Right cardiac atrium (tissue), 5 donors: Measurements from ENCODE around the gene PARP9. TPM values are rescaled to one million over a fixed set of nuclear protein-coding genes. Genes with fewer than 3 reads are reported as not detected.
"Not testable (repeated sequence)": the region's sequence is repeated elsewhere in the genome, so short reads cannot be mapped to it uniquely, and the experiment has no call there.

Experiments
- ATAC-seq, 2 donors: fragments of 200-7000 bp; cut with Tn5 transposase; one replicate each; pipeline versions ENCODE4 v1.8.0 to v1.9.1; 2020; ENCODE audit warnings: moderate library complexity in 2 of 2, mild to moderate bottlenecking in 1 of 2
- DNase-seq, 3 donors: peaks; one replicate each; pipeline ENCODE4 v3.0.0-alpha.2; 2020
- H3K27ac ChIP-seq: one replicate; pipeline ENCODE4 v1.5.1; 2013; ENCODE audit warnings: mild to moderate bottlenecking, low read length, control low read depth, moderate library complexity
- H3K27me3 ChIP-seq: one replicate; pipeline ENCODE4 v1.6.1; 2013; ENCODE audit not compliant: control insufficient read depth, insufficient read depth
- H3K4me1 ChIP-seq: one replicate; pipeline ENCODE4 v1.6.1; 2013; ENCODE audit warnings: low read length; ENCODE audit not compliant: control insufficient read depth, insufficient read depth
- H3K4me3 ChIP-seq: one replicate; pipeline ENCODE4 v1.5.1; 2013; ENCODE audit warnings: low read length, control low read depth
- H3K9me3 ChIP-seq: one replicate; pipeline ENCODE4 v1.6.1; 2013; ENCODE audit warnings: low read length; ENCODE audit not compliant: control insufficient read depth
- WGBS: extraction: QIAGEN DNeasy Blood & Tissue Kit; methylation state at CpG from one replicate; pipeline ENCODE4 v1.1.7; 2013; 5-methylcytosine and 5-hydroxymethylcytosine counted together
- intact Hi-C, 4 donors: fragments of 100-400 bp; cut with DNase I; formaldehyde crosslinking; loops; one replicate each; pipeline versions ENCODE4 v1.11.0 to v1.14.0; 2022 to 2023
- polyA plus RNA-seq: library from polyadenylated mRNA; stranded (reverse); fragments of 200-250 nt; gene quantifications from one replicate; pipeline ENCODE4 v1.2.3, GENCODE V29; 2013
- total RNA-seq, 4 donors: library from RNA; stranded (reverse); fragmentation: NEBNext Ultra II Directional; extraction: Animal tissue kit (Norgen Biotek cat#: 25700); gene quantifications; one replicate each; pipeline ENCODE4 v1.2.1, GENCODE V29; 2021
- donor health status: healthy with polysubstance abuse.
- donor health status: DM: no; HTN: yes; CAD: no.
- donor health status: DM: no; HTN: no; CAD: no.
- donor health status: DM: no; HTN: yes; CAD: no; lungs with severe emphysema.
- donor health status: DM: yes; HTN: yes; CAD: no.

PARP9 gene
- total and polyA plus RNA-seq, 5 donors = 9.2 to 24.5 (median 13.6) TPM

GRCh38 chr3:122572940-122573412 lies 8.9 kb upstream of the PARP9 start:
- ATAC-seq (peak in 1 of 2 donors; percentile 69), DNase-seq (no peak)
- Histone ChIP-seq H3K9me3 (no peaks in the 10 kb centered on the region), H3K27ac (no peak overlapping the region), H3K4me3 (no peak overlapping the region), H3K27me3 (no peaks in the 10 kb centered on the region), H3K4me1 (no peaks in the 10 kb centered on the region)
- intact Hi-C loops = no loop called here
- WGBS = 57% methylated on average over 3 of the region's 3 CpGs

GRCh38 chr3:122568755-122569154 lies 4.7 kb upstream of the PARP9 start:
- Histone ChIP-seq H3K4me3 (no peak overlapping the region), H3K27ac (no peak overlapping the region), H3K27me3 (no peaks in the 10 kb centered on the region), H3K4me1 (no peaks in the 10 kb centered on the region), H3K9me3 (no peaks in the 10 kb centered on the region)
- ATAC-seq = no peak
- 78% methylated on average over 3 of the region's 3 CpGs for WGBS
- no peak for DNase-seq
- intact Hi-C loops = loop anchor here in 2 of 4 donors (5.0 to 10.0 kb wide), 2 partner anchors 106 to 114 kb away; partner anchors contain the start of gene PARP14 (in 1 of the 2)

GRCh38 chr3:122568131-122568530 lies 4.0 kb upstream of the PARP9 start:
- not testable (repeated sequence) for H3K4me1 ChIP-seq, ATAC-seq, H3K27me3 ChIP-seq, H3K9me3 ChIP-seq, H3K4me3 ChIP-seq, H3K27ac ChIP-seq, DNase-seq
- WGBS = over 99% methylated on average over 7 of the region's 7 CpGs
- intact Hi-C loops = loop anchor here in 2 of 4 donors (5.0 to 10.0 kb wide), 2 partner anchors 107 to 114 kb away; partner anchors contain the start of gene PARP14 (in 1 of the 2)

- peak in 1 of 3 donors; percentile 53 for DNase-seq
- peak in 1 of 2 donors; percentile 29 for ATAC-seq
- WGBS = 28% methylated on average over 5 of the region's 5 CpGs
- intact Hi-C loops = loop anchor here in 1 of 4 donors (10.0 kb wide), 1 partner anchor 111 kb away; no protein-coding TSS in a partner anchor
- Histone ChIP-seq H3K4me1 (peaks cover 2% of the 10 kb centered on the region), H3K4me3 (peak overlapping the region; percentile 89), H3K27ac (peak overlapping the region; percentile 71), H3K27me3 (no peaks in the 10 kb centered on the region), H3K9me3 (no peaks in the 10 kb centered on the region)
Measured at GRCh38 chr3:122563717-122564025, 429 bp downstream of the PARP9 start.

GRCh38 chr3:122562923-122563716 lies 980 bp downstream of the PARP9 start:
- intact Hi-C loops = loop anchor here in 1 of 4 donors (10.0 kb wide), 1 partner anchor 112 kb away; no protein-coding TSS in a partner anchor
- DNase-seq (no peak), ATAC-seq (peak in 1 of 2 donors; percentile 15)
- peaks cover 2% of the 10 kb centered on the region for H3K4me1 ChIP-seq
- H3K4me3 ChIP-seq = peak overlapping the region; percentile 89
- H3K27ac ChIP-seq = peak overlapping the region; percentile 71
- no peaks in the 10 kb centered on the region for H3K9me3 ChIP-seq
- no peaks in the 10 kb centered on the region for H3K27me3 ChIP-seq
- 34% methylated on average over 5 of the region's 5 CpGs for WGBS

GRCh38 chr3:122560680-122561079 lies 3.4 kb downstream of the PARP9 start:
- ATAC-seq = no peak
- 87% methylated on average over 1 of the region's 1 CpG for WGBS
- intact Hi-C loops = loop anchor here in 3 of 4 donors (2.0 to 10.0 kb wide), 2 partner anchors 114 to 118 kb away; no protein-coding TSS in a partner anchor
- Histone ChIP-seq H3K9me3 (no peaks in the 10 kb centered on the region), H3K27ac (no peak overlapping the region), H3K4me3 (no peak overlapping the region), H3K4me1 (peaks cover 2% of the 10 kb centered on the region), H3K27me3 (no peaks in the 10 kb centered on the region)
- DNase-seq = no peak

- Histone ChIP-seq H3K9me3 (no peaks in the 10 kb centered on the region), H3K4me1 (peaks cover 2% of the 10 kb centered on the region), H3K4me3 (no peak overlapping the region), H3K27ac (no peak overlapping the region), H3K27me3 (no peaks in the 10 kb centered on the region)
- no peak for DNase-seq
- 75% methylated on average over 3 of the region's 3 CpGs for WGBS
- intact Hi-C loops = loop anchor here in 3 of 4 donors (2.0 to 10.0 kb wide), 2 partner anchors 115 to 119 kb away; no protein-coding TSS in a partner anchor
- ATAC-seq = no peak
Measured at GRCh38 chr3:122559906-122560305, 4.2 kb downstream of the PARP9 start.

GRCh38 chr3:122558605-122559004 lies 5.5 kb downstream of the PARP9 start:
- no peaks in the 10 kb centered on the region for H3K9me3 ChIP-seq
- H3K27ac ChIP-seq = no peak overlapping the region
- intact Hi-C loops = no loop called here
- 88% methylated on average over 6 of the region's 6 CpGs for WGBS
- ATAC-seq = no peak
- no peaks in the 10 kb centered on the region for H3K27me3 ChIP-seq
- H3K4me3 ChIP-seq = no peak overlapping the region
- peaks cover 2% of the 10 kb centered on the region for H3K4me1 ChIP-seq
- DNase-seq = no peak

- H3K27ac ChIP-seq = no peak overlapping the region
- H3K4me3 ChIP-seq = no peak overlapping the region
- no peaks in the 10 kb centered on the region for H3K9me3 ChIP-seq
- ATAC-seq (no peak), DNase-seq (no peak)
- no peaks in the 10 kb centered on the region for H3K27me3 ChIP-seq
- H3K4me1 ChIP-seq = no peaks in the 10 kb centered on the region
- intact Hi-C loops = no loop called here
- 81% methylated on average over 5 of the region's 5 CpGs for WGBS
Measured at GRCh38 chr3:122557356-122557755, 6.7 kb downstream of the PARP9 start.

- ATAC-seq (peak; percentile 51 to 79), DNase-seq (no peak)
- Histone ChIP-seq H3K4me3 (no peak overlapping the region), H3K4me1 (no peaks in the 10 kb centered on the region), H3K27me3 (no peaks in the 10 kb centered on the region), H3K27ac (no peak overlapping the region), H3K9me3 (no peaks in the 10 kb centered on the region)
- intact Hi-C loops = no loop called here
- 71% methylated on average over 6 of the region's 6 CpGs for WGBS
Measured at GRCh38 chr3:122555275-122556071, 8.6 kb downstream of the PARP9 start.

- Histone ChIP-seq H3K27me3 (no peaks in the 10 kb centered on the region), H3K27ac (no peak overlapping the region), H3K4me1 (no peaks in the 10 kb centered on the region), H3K9me3 (no peaks in the 10 kb centered on the region), H3K4me3 (no peak overlapping the region)
- 78% methylated on average over 3 of the region's 3 CpGs for WGBS
- ATAC-seq (no peak), DNase-seq (no peak)
- intact Hi-C loops = no loop called here
Measured at GRCh38 chr3:122553171-122553570, 10.9 kb downstream of the PARP9 start.
